Posterior cingulate gyrus (tissue), 11 donors: ENCODE measurements around the gene TMEM209.
"Not testable (repeated sequence)": the region's sequence is repeated elsewhere in the genome, so short reads cannot be mapped to it uniquely, and the experiment has no call there.

Experiments used
- DNase-seq, 10 donors: peaks; one replicate each; pipeline versions ENCODE4 v3.0.0 to v3.0.0-alpha.2; 2020 to 2021; ENCODE audit warnings: mixed read lengths in 3 of 10
- intact Hi-C: fragments of 100-400 bp; cut with DNase I; formaldehyde crosslinking; loops from one replicate; pipeline ENCODE4 v1.15.1; 2023

The TMEM209 gene

GRCh38 chr7:130131964-130132875, 73.0 kb downstream of the TMEM209 start:
- no peak for DNase-seq
- intact Hi-C loops = no loop called here

GRCh38 chr7:130131191-130131834, 73.9 kb downstream of the TMEM209 start:
- intact Hi-C loops = no loop called here

GRCh38 chr7:130129011-130129411, 76.2 kb downstream of the TMEM209 start:
- intact Hi-C loops = no loop called here
- DNase-seq = no peak

More at GRCh38 chr7:130131191-130131834, 73.9 kb downstream of the TMEM209 start:
- no peak for DNase-seq

- intact Hi-C loops = no loop called here
- no peak for DNase-seq
Observed at GRCh38 chr7:130127821-130128317, 77.3 kb downstream of the TMEM209 start.

GRCh38 chr7:130127404-130127803, 77.8 kb downstream of the TMEM209 start:
- no peak for DNase-seq
- intact Hi-C loops = no loop called here

- intact Hi-C loops = not testable (repeated sequence)
Observed at GRCh38 chr7:130126840-130127239, 78.4 kb downstream of the TMEM209 start.

GRCh38 chr7:130124711-130125110, 80.5 kb downstream of the TMEM209 start:
- intact Hi-C loops = no loop called here

More at GRCh38 chr7:130126840-130127239, 78.4 kb downstream of the TMEM209 start:
- not testable (repeated sequence) for DNase-seq

GRCh38 chr7:130123501-130123900, 81.7 kb downstream of the TMEM209 start:
- intact Hi-C loops = no loop called here
- DNase-seq = no peak

More at GRCh38 chr7:130124711-130125110, 80.5 kb downstream of the TMEM209 start:
- DNase-seq = no peak

- DNase-seq = no peak
- intact Hi-C loops = no loop called here
Observed at GRCh38 chr7:130118801-130119200, 86.4 kb downstream of the TMEM209 start.

GRCh38 chr7:130118294-130118693, 86.9 kb downstream of the TMEM209 start:
- no peak for DNase-seq
- intact Hi-C loops = no loop called here

GRCh38 chr7:130114776-130115175, 90.4 kb downstream of the TMEM209 start:
- no peak for DNase-seq
- intact Hi-C loops = no loop called here
